Measurements from ENCODE around the gene KASH5.

KASH5 gene

GRCh38 chr19:49461656-49462055 lies 73.6 kb downstream of the KASH5 start:
- no peak for DNase-seq

- no peak for DNase-seq
These were observed 74.4 kb downstream of the KASH5 start for GRCh38 chr19:49462492-49462891.

DNA sequence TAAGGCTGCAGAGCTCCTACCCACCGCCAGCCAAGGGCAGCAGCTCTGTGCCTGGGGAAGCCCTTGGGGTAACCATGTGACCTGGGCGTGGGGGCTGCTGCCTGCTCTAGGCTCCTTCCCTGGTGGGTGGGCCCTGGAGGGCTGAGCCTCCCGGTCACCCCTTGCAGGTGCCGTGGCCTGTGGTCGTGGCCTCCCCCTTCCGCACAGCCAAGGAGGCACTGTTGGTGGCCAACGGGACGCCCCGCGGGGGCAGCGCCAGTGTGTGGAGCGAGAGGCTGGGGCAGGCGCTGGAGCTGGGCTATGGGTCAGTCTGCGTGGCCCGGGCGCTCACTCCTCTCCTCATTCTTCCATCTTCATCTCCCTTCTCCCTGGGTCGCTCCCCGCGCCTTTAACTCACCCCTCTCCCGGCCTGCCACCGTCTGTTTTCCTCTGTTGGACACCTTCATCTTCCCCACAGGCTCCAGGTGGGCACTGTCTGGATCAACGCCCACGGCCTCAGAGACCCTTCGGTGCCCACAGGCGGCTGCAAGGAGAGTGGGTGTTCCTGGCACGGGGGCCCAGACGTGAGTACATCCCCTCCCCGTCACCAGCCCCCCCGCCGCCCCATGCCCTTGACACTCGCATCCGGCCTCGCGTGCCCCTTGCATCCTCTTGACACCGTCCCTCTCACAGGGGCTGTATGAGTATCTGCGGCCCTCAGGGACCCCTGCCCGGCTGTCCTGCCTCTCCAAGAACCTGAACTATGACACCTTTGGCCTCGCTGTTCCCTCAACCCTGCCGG lies 76.1 kb downstream of the KASH5 start:
- DNase-seq = no peak

GRCh38 chr19:49465371-49465770 lies 77.3 kb downstream of the KASH5 start:
- no peak for DNase-seq
